WTC11 (cell line): Measurements from ENCODE around the gene PDF.

Source experiments
- CREB1 ChIP-seq: sonication (generic); formaldehyde crosslinking; IDR thresholded peaks from 2 replicates; pipeline ENCODE4 v1.8.0; 2023; ENCODE audit warnings: mild to moderate bottlenecking, missing genetic modification reagents
- CTCF ChIP-seq: fragments of 200-600 bp; IDR thresholded peaks from 2 replicates; pipeline ENCODE4 v1.8.0; 2022; ENCODE audit warnings: antibody characterized with exemption
- ETV6 ChIP-seq: sonication (generic); formaldehyde crosslinking; IDR thresholded peaks from 2 replicates; pipeline ENCODE4 v1.8.1; 2022; ENCODE audit warnings: mild to moderate bottlenecking, missing genetic modification reagents
- KAT7 ChIP-seq: sonication (generic); formaldehyde crosslinking; IDR thresholded peaks from 2 replicates; pipeline ENCODE4 v1.8.1; 2023; ENCODE audit warnings: missing genetic modification reagents, mild to moderate bottlenecking, borderline replicate concordance
- OVOL2 ChIP-seq: fragments of 250-450 bp; sonication (Bioruptor Pico); IDR thresholded peaks from 2 replicates; pipeline ENCODE4 v1.9.0; 2021; ENCODE audit warnings: mild to moderate bottlenecking, borderline replicate concordance
- PREB ChIP-seq: sonication (generic); formaldehyde crosslinking; IDR thresholded peaks from 2 replicates; pipeline ENCODE4 v1.8.1; 2022; ENCODE audit warnings: mild to moderate bottlenecking, missing genetic modification reagents, moderate library complexity, borderline replicate concordance
- RORB ChIP-seq: fragments of 250-450 bp; sonication (Bioruptor Pico); IDR thresholded peaks from 2 replicates; pipeline ENCODE4 v1.9.0; 2021; ENCODE audit warnings: mild to moderate bottlenecking
- SMAD4 ChIP-seq: sonication (generic); formaldehyde crosslinking; IDR thresholded peaks from 2 replicates; pipeline ENCODE4 v1.8.0; 2022; ENCODE audit warnings: mild to moderate bottlenecking, missing genetic modification reagents

GRCh38 chr16:69318911-69319289 is 11.5 kb downstream of the PDF start:
- no peak for TF ChIP-seq SMAD4 (CRISPR knock-in tag)
- no peak for TF ChIP-seq PREB (CRISPR knock-in tag)
- TF ChIP-seq CREB1 (CRISPR knock-in tag) = no peak
- no peak for TF ChIP-seq CTCF
- no peak for TF ChIP-seq KAT7
- TF ChIP-seq ETV6 (CRISPR knock-in tag) = no peak
- TF ChIP-seq OVOL2 (CRISPR knock-in tag) = no peak
- no peak for TF ChIP-seq RORB (CRISPR knock-in tag)
